Measurements from ENCODE around the gene CSNK2A3.
A peak's percentile ranks its signal among the peaks of the same experiment; 100 is the strongest.

Gene CSNK2A3

DNA sequence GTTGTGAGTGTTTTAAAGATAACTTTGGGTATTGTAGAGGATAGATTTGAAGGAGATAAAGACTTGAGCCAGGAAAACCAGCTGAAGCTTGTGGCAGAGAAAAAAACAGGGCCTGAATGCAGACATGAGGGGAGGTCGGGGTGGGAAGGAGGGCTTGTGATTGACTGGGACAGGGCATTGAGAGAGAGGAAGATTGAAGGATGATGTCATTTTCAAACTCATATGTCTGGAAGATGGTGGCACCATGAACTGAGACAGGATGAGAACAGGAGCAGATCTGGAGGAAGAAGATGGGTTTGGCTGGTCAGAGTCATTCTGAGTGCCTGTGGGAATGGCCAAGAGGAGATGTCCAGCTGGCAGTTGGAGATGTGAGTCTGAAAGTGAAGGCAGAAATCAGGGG lies 14.7 kb downstream of the CSNK2A3 start:
- no peak for DNase-seq

GRCh38 chr11:11336664-11337063 lies 16.4 kb downstream of the CSNK2A3 start:
- DNase-seq = no peak

- DNase-seq = no peak
Measured at GRCh38 chr11:11335043-11335442, 18.0 kb downstream of the CSNK2A3 start.

GRCh38 chr11:11334607-11335006 lies 18.4 kb downstream of the CSNK2A3 start:
- DNase-seq = no peak

DNA sequence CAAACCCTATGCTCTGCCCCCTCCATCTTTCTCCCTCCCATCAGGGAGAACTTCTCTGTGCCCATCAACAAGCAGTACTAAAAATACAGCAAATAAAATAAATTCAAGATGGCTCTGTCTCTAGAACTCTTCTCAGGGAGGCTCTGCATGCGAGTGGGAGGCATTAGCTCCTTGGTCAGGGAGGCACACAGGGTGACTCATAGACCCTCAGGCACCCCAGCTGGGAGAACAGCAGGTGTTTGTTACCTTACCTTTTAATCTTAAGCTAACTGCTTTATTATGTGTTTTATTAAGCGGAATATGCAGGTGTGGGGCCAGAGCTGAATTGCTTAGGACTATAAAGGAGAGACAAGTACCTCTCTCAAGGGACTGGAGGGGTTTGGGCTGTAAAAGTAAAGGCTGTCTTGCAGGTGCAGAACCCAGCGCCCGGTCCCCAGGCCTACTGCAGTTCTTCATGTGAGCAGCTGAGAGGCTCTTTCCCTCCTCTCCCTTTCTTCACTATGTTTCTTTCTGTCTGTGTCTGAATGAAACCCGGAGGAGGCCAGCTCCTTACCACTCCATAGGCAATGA lies 20.8 kb downstream of the CSNK2A3 start:
- no peak for DNase-seq

DNA sequence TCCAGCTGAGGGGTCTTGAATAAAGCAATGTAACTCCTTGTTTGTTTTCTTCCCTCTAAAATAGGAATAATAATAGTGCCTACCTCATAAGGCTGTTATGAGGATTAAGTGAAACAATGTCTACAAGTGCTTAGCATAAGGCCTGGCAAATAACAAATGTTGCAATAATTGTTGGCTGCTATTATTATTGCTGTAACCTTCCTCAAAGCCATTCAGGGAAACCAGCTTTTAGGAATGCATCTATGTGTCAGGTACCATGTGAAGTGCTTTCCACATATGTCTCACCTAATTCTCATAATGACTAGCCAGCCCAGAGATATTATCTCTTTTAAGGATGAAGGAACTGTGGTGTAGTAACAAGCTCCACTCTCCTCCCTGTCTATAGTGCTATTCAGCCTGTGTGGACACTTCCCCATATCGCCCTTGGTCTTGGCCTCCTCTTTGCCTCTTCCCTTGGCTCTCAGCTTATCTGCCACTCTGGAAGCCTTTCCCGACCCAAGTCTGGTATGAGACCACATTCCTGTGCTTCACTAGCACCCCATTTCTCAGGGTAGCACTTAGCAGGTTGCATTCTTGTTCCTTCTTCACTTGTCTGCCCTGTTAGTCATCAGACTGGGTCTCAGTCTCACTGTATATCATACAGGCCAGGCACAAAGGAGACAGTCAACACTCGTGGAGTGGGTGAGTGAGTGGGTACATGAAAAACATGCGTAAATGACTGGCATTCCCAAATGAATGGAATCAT lies 23.8 kb downstream of the CSNK2A3 start:
- DNase-seq = no peak

GRCh38 chr11:11324090-11324489 lies 29.0 kb downstream of the CSNK2A3 start:
- DNase-seq = no peak

DNA sequence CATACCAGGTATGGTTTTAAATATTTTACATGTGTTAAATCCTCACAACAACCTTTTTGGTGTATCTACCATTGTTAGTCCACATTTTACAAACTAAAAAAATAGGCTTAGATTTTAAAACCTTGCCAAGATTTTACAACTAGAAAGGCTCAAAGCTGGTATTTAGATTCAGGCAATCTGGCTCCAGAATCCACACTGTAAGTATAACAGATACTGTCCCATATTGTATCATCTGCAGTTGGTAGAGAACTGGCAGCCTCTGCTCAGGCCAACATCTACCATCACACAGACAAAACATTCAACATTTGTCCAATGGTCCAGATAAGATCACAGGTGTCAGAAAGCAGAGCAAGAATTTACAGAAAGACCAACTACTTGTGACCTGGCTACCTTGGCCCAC lies 30.9 kb downstream of the CSNK2A3 start:
- no peak for DNase-seq

DNA sequence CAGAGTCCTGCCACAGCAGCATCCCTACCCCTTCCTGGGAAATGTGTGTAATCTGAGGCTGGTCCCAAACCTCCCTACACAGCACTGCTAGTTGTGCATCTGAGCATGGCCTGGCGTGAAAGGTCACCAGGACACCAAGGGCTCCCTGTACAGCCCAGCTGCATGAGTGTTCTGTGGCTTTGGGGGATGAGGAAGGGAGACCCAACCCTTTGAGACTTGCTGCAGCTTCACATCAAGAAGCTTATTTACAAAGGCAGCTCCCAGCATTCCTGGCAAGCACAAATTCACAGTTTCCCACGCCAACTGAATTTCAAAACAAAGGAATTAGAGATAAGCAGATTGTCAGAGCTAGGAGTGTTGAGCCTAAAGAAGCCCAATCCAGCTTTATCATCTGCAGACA lies 32.2 kb downstream of the CSNK2A3 start:
- no peak for DNase-seq

DNA sequence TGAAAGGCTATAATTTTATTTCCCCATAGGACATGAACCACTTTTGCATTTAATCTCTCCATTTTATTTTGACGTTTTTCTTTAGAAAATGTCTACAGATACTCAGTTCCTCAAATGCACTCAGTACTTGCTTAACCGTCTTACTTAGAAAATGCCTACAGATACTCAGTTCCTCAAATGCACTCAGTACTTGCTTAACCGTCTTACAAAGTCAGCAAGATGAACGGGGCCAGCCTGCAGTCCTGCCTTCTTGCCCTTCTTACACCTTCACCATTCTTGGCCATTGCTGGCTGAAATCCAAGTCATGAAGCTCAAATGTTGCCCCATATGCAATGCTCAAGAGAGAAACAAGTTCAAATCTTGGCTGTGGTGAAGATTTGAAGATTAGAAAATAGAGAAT lies 34.1 kb downstream of the CSNK2A3 start:
- DNase-seq = no peak

DNA sequence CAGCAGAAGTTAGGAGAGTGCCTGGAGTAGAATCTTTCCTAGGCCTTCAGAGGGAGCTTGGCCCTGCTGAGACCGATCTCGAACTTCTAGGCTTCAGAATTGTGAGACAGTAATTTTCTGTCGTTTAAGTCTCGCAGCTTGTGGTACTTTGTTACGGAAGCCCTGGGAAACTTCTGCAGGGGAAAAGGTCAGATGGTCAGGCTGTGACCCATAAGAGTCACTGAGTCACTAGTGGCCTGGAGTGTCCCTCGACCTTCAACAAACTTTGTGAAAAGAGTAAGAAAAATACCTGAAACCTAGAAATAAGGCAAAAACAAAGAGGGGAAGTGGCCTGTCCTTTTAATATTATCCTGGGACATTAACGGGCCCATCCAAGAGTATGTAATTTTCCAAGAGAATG lies 34.6 kb downstream of the CSNK2A3 start:
- no peak for DNase-seq

DNA sequence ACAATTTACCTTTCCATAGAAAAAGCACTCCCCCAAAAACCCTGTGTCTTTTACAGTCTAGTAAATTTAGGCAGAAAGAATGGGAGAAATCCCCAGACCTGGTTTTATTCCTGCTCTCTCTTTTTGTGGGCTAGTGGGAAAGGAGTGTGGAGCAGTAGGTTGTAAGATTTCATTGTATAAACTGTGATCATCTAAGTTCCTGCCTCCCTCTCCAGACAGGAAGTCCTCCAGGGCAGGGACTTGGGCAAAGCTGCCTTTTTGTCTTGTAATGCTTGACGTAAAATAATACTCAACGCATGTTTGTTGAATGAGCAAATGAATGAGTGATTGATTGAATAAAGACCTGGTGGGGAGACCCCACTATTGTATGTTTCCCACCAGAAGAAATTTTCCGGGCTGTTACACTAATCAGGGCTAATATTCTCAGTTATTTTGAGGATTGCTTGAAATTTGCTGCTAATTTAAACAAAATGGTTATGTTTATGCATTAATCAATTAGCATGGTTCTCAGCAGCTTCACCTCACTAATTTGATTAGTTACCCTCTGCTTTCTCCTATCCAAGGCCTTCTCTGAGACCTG lies 36.3 kb downstream of the CSNK2A3 start:
- no peak for DNase-seq

- DNase-seq = peak in 2 of 51 donors; percentile 7 to 14
Measured at GRCh38 chr11:11313902-11314692, 39.0 kb downstream of the CSNK2A3 start.

- DNase-seq = no peak
Measured at GRCh38 chr11:11313426-11313825, 39.6 kb downstream of the CSNK2A3 start.

GRCh38 chr11:11312738-11313137 lies 40.3 kb downstream of the CSNK2A3 start:
- DNase-seq = no peak

DNA sequence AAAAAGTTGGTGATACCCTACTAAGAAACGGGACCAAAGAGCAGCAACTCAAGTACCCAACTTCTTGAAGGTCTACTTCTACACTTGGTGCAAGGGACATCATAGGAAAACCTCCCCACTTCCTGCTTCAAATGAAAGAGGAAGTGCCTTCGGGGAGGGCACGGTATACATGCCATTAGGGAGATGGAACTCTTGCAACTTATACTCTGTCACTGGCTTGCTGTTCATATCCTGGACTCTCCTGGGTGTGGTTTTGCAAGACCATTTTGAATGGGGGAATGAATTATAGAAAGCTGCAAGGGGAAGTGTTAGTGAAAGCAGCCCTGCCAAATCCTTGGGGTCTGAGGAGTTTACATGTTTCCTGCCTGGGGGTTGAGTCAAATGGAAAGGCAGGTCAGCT lies 41.9 kb downstream of the CSNK2A3 start:
- DNase-seq = no peak

DNA sequence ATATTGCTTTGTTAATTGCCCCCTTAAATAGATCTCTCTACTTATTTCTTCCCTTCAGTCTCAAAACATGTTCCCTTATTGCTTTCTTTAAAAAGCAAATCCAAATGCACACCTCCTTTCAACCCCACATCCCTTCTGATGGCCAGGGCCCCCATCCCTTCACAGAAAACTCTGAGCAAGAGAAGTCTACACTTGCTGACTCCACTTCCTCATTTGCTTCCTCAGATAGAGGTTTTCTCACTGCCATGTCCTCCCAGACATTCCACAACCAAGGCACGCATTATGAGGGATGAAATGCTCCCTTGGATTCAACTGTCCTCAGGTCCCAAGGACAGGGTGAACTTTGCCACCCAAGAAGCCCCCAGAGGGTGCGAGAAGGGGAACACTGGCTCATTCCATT lies 43.1 kb downstream of the CSNK2A3 start:
- DNase-seq = no peak

DNA sequence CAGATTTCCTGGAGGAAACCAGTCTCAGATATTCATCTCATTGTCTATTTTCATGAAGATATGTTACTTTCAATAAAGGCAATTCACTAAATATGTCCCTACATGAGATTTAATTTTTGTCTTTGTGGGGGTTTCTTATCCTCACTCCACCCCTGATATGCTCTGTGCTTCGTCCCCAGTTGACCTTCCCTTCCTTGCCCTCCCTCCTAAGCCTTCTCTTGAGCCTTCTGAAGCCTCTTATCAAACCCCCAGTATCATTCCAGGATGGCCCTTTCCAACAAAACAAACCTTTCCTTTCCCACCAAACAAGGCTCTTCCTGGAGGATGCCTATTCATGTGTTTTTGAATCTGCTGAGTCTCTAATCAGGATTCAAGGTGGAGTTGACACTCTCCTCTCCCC lies 44.8 kb downstream of the CSNK2A3 start:
- no peak for DNase-seq

DNA sequence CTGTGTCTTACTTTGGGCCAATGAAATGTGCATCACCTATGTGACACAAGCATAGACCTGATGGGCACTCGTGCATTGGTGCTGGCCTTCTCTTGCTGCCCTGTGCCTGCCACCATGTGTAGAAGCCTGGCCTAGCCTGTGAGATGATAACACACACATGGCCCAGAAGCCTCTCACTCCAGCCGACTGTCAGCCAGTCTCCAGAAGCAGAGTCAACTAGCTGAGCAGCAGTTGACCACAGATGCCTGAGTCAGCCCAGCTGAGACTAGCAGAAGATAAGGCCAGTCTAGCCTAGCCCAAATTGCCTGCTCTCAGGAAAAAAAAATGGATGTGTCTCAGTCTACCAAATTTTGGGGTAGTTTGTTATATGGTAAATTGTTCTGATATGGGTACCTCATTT lies 46.2 kb downstream of the CSNK2A3 start:
- no peak for DNase-seq

DNA sequence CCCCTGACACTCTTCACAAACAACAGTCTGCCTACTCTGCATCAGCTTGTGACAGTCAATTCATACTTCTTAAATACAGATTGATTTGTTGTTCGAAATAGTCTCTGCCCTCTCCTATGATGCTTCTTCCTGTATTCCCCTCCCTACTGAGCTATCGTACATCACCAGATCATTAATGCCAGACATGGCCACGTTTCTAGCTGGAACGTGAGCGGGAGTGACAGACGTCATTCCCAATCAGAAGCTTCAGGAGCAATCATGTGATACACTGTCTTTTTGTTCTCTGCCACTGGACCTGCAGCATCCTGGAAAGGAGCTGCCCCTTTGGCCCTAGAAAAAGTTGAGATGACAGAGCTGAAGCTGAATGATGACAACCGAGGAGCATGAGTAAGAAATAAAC lies 48.5 kb downstream of the CSNK2A3 start:
- no peak for DNase-seq

DNA sequence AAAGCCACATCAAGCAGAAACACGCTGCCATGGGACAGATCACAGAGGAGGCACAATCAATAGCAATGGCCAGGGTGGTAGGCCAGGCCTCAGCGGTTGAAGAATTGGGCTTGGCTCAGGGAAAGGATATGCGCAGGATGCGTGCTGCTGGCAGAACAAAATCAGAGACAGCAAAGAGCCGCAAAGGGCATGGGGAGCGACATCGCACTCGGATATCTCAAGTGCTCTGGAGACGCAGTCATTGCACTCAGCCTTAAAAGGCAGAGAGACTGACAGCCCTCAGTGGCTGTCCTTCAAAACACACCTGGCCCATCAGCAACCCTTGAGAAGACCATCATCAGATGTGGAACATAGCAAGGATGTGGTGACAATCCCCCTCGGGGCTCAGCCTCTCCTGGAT lies 50.5 kb downstream of the CSNK2A3 start:
- no peak for DNase-seq

Data from hypothalamus (tissue), 51 donors.